HepG2 (cell line): ENCODE results near the gene PCBP2. TPM values are rescaled to one million over a fixed set of nuclear protein-coding genes. Genes with fewer than 3 reads are reported as not detected.
"Not testable (repeated sequence)": the region's sequence is repeated elsewhere in the genome, so short reads cannot be mapped to it uniquely, and the experiment has no call there.

Source experiments
- ATAC-seq: fragments of 200-7000 bp; cut with Tn5 transposase; 3 replicates; pipeline ENCODE4 v1.9.1; 2020; ENCODE audit warnings: mild to moderate bottlenecking, moderate library complexity
- BruUV-seq: library from RNA; stranded (reverse); fragments of 400-500 nt; replicated peaks from 2 replicates; lab custom pipeline; 2021; lab: Mats Ljungman, UMichigan
- CTCF ChIA-PET: fragments of 300-600 bp; formaldehyde crosslinking; extraction: SDS; loops from one replicate; lab custom pipeline; 2021; ENCODE audit warnings: low total read pairs, inconsistent platforms, low intra/inter-chr PET ratio; lab: Yijun Ruan, JAX
- POLR2A ChIA-PET: fragments of 350-600 bp; sonication (Branson Sonifier 250); formaldehyde crosslinking; loops from one replicate; lab custom pipeline; 2020; ENCODE audit warnings: antibody characterized with exemption, inconsistent platforms; lab: Yijun Ruan, JAX
- DNase-seq: peaks from one replicate; pipeline ENCODE4 v3.0.0-alpha.2; 2015; ENCODE audit warnings: low spot score
- FAIRE-seq: peaks from 3 replicates; lab custom pipeline; 2011; peaks lifted over from hg19 to GRCh38; lab: Jason Lieb, UNC
- H2AFZ ChIP-seq: one replicate; pipeline ENCODE4 v1.6.1; 2011; ENCODE audit warnings: low read length, inconsistent platforms
- H3K27ac ChIP-seq: fragments of 300-600 bp; 3 replicates; pipeline ENCODE4 v1.8.0; 2011; ENCODE audit warnings: mixed run types, mild to moderate bottlenecking, mixed read lengths, low read length, inconsistent platforms; ENCODE audit not compliant: insufficient read depth; ENCODE audit errors: extremely low read length
- H3K27me3 ChIP-seq, 2 experiments: fragments of 200-600 bp in 1 of 2; 2 replicates in 1 of 2; 3 replicates in 1 of 2; pipeline versions ENCODE4 v1.6.0 to v1.8.0; 2011; ENCODE audit warnings: low read length in 2 of 2, mild to moderate bottlenecking in 2 of 2, moderate library complexity in 2 of 2, inconsistent platforms in 1 of 2; ENCODE audit not compliant: insufficient read depth in 2 of 2, control insufficient read depth in 1 of 2
- H3K36me3 ChIP-seq, 2 experiments: fragments of 200-600 bp in 1 of 2; replicated peaks in 1 of 2; 2 replicates in 1 of 2; 3 replicates in 1 of 2; pipeline versions ENCODE4 v1.5.1 to v1.8.0; 2011; ENCODE audit warnings: low read length in 2 of 2, inconsistent platforms in 1 of 2; ENCODE audit not compliant: insufficient read depth in 2 of 2, control insufficient read depth in 1 of 2
- H3K4me1 ChIP-seq: 2 replicates; pipeline ENCODE4 v1.5.1; 2012; ENCODE audit warnings: low read length, inconsistent platforms; ENCODE audit not compliant: insufficient read depth
- H3K4me2 ChIP-seq: 2 replicates; pipeline ENCODE4 v1.6.0; 2011; ENCODE audit warnings: low read depth, low read length, inconsistent platforms
- H3K4me3 ChIP-seq, 3 experiments: fragments of 200-600 bp in 1 of 3; sonication (generic), shearing (Covaris generic) in 1 of 3; replicated peaks in 1 of 3; 2 replicates each; pipeline ENCODE4 v1.5.1; 2011 to 2016; ENCODE audit warnings: low read length in 3 of 3, inconsistent platforms in 2 of 3, low read depth in 2 of 3, mild to moderate bottlenecking in 2 of 3, control low read depth in 1 of 3, mixed read lengths in 1 of 3; ENCODE audit not compliant: insufficient read depth in 1 of 3
- H3K79me2 ChIP-seq: one replicate; pipeline ENCODE4 v1.6.1; 2011; ENCODE audit warnings: low read length, inconsistent platforms; ENCODE audit not compliant: insufficient read depth
- H3K9ac ChIP-seq: 2 replicates; pipeline ENCODE4 v1.6.0; 2011; ENCODE audit warnings: mild to moderate bottlenecking, low read depth, low read length, inconsistent platforms; ENCODE audit not compliant: insufficient read depth
- H3K9me3 ChIP-seq: 2 replicates; pipeline ENCODE4 v1.5.1; 2012; ENCODE audit warnings: mild to moderate bottlenecking, low read length
- H4K20me1 ChIP-seq: 2 replicates; pipeline ENCODE4 v1.6.0; 2011; ENCODE audit warnings: inconsistent platforms, mild to moderate bottlenecking, low read length, moderate library complexity; ENCODE audit not compliant: insufficient read depth
- DPF2 ChIP-seq: sonication (generic); formaldehyde crosslinking; IDR thresholded peaks from 2 replicates; pipeline ENCODE4 v1.4.0; 2020; ENCODE audit warnings: mild to moderate bottlenecking, low read depth, missing genetic modification reagents, borderline replicate concordance
- PRPF4 ChIP-seq: fragments of 200-400 bp; formaldehyde crosslinking; IDR thresholded peaks from 2 replicates; pipeline ENCODE4 v1.6.1; 2016; ENCODE audit warnings: low read length, low read depth; ENCODE audit not compliant: poor library complexity, severe bottlenecking
- RBM22 ChIP-seq: fragments of 200-400 bp; formaldehyde crosslinking; optimal IDR thresholded peaks from 2 replicates; pipeline ENCODE3; 2017; ENCODE audit warnings: mild to moderate bottlenecking, low read length, moderate library complexity
- WGBS: methylation state at CpG from one replicate; pipeline ENCODE4 v1.1.6; 2017; ENCODE audit warnings: low lambda C conversion rate; 5-methylcytosine and 5-hydroxymethylcytosine counted together
- in situ Hi-C: cut with HindIII; loops from 2 replicates; pipeline ENCODE4 v1.10.0; 2017; ENCODE audit warnings: low pct_unique_long_range_greater_than_20kb; ENCODE audit not compliant: extremely low pct_ligation_motif_present
- intact Hi-C: fragments of 100-400 bp; cut with micrococcal nuclease; formaldehyde crosslinking; loops from one replicate; pipeline ENCODE4 v1.10.0; 2022; ENCODE audit not compliant: unreplicated experiment
- polyA plus RNA-seq, 8 experiments: library from polyadenylated mRNA; depleted of rRNA in 3 of 8; stranded (reverse) in 7 of 8; unstranded in 1 of 8; fragments of >200 nt; fragmentation: Illumina TruSeq in 4 of 8; extraction: Trizol in 4 of 8; gene quantifications; 2 replicates each; pipeline versions ENCODE4 v1.2.1 to v1.2.3, GENCODE V29; 2011 to 2016; ENCODE audit warnings: low read depth in 4 of 8, missing spikeins in 1 of 8, mixed read lengths in 1 of 8; ENCODE audit not compliant: insufficient read depth in 1 of 8
- total RNA-seq, 5 experiments: library from RNA; depleted of rRNA; stranded (reverse); fragments of >200 nt; fragmentation: Illumina TruSeq; extraction: Trizol; gene quantifications; 2 replicates each; pipeline ENCODE4 v1.2.3, GENCODE V29; 2016; ENCODE audit warnings: low read depth in 1 of 5

PCBP2 gene
- total and polyA plus RNA-seq, 2 of the 13 experiments (the other 11 are each of a cell fraction or from before 2014, with no cell fraction given), result 154 to 345 TPM

GRCh38 chr12:53414756-53415417 is 37.0 kb upstream of the PCBP2 start:
- Histone ChIP-seq H2AFZ (no peak overlapping the region), H4K20me1 (no peaks in the 10 kb centered on the region), H3K4me1 (peaks cover 29% of the 10 kb centered on the region), H3K27me3 (no peaks in the 10 kb centered on the region), H3K36me3 (peaks cover 8 to 21% of the 10 kb centered on the region in 2 experiments; a peak in 4 of 5 replicates)
- POLR2A ChIA-PET, result no interaction called here
- no peak for DNase-seq
- no peak for ATAC-seq
- intact Hi-C loops, result no loop called here
- no peak for TF ChIP-seq PRPF4
- TF ChIP-seq RBM22, result peak; percentile 64
- TF ChIP-seq DPF2 (CRISPR knock-in tag), result no peak
- TF ChIP-seq, all 625 proteins: peak for 1
- H3K79me2 ChIP-seq, result no peaks in the 10 kb centered on the region
- H3K27ac ChIP-seq, result no peak overlapping the region
- no peak overlapping the region for H3K4me3 ChIP-seq
- CTCF ChIA-PET, result no interaction called here
- in situ Hi-C loops, result no loop called here
- no peak for FAIRE-seq
- BruUV-seq, result no TSS peak
- H3K9ac ChIP-seq, result no peak overlapping the region
- 81% methylated on average over 3 of the region's 3 CpGs for WGBS
- H3K9me3 ChIP-seq, result no peaks in the 10 kb centered on the region
- H3K4me2 ChIP-seq, result no peak overlapping the region

DNA sequence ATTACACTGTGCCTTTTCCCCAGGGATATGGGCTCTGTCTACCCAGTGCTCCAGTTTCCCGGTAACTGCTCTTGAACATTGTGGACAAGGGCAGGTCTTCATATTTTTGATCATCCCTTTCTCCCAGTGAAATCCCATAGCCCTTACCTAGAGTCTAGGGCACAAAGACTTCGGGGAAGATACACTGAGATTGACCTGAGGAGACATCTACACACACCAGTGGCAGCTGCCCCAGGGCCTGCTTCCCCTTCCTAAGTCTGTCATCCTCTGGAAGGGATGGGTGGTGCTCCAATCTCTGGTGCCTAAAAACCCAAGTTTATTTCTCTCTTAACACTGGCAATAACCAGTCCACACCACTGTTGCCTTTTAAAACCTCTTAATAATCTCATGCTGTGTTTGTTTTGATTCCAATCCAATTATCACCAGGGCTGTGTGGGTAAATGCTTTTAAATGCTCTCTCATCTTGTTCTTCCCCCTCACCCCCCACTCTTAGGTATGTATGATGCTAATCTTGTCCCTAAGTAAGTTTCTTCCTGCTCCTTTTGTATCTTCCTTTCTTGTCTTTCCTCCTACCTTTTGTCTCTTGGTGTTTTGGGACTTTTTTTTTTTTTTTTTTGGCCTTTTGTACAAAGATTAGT is 36.0 kb upstream of the PCBP2 start:
- H3K9me3 ChIP-seq, DNase-seq, H2AFZ ChIP-seq, H4K20me1 ChIP-seq, H3K79me2 ChIP-seq, in situ Hi-C loops, BruUV-seq, FAIRE-seq, H3K27me3 ChIP-seq, POLR2A ChIA-PET, H3K4me3 ChIP-seq, H3K27ac ChIP-seq, intact Hi-C loops, ATAC-seq, H3K4me2 ChIP-seq, CTCF ChIA-PET, H3K9ac ChIP-seq: not testable (repeated sequence)
- peaks cover 5 to 18% of the 10 kb centered on the region in 2 experiments; a peak in 4 of 5 replicates for H3K36me3 ChIP-seq
- peaks cover 39% of the 10 kb centered on the region for H3K4me1 ChIP-seq
- WGBS, result 95% methylated on average over 2 of the region's 2 CpGs

DNA sequence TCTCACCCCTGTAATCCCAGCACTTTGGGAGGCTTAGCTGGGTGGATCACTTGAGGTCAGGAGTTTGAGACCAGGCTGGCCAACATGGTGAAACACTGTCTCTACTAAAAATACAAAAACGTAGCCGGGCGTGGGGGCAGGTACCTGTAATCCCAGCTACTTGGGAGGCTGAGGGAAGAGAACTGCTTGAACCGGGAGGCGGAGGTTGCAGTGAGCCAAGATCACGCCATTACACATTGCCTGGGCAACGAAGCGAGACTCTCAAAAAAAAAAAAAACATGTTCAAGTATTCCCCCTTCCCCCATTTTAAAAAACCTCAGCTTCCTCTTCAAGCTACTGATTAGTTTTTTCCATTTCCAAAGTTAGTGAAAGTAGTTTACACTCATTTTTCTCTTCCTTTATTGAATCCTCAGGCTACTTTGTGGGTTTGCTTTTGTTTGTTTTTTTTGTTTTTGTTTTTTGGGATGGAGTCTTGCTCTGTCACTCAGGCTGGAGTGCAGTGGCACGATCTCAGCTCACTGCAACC is 34.5 kb upstream of the PCBP2 start:
- FAIRE-seq, DNase-seq, in situ Hi-C loops: not testable (repeated sequence)

More for the DNA sequence above, 34.5 kb upstream of the PCBP2 start:
- H3K4me3 ChIP-seq, BruUV-seq, H3K36me3 ChIP-seq, intact Hi-C loops, H3K27ac ChIP-seq, H3K9me3 ChIP-seq, H3K9ac ChIP-seq, H3K4me2 ChIP-seq, H3K79me2 ChIP-seq, H2AFZ ChIP-seq, CTCF ChIA-PET, H4K20me1 ChIP-seq, ATAC-seq, H3K27me3 ChIP-seq: not testable (repeated sequence)
- POLR2A ChIA-PET, result interaction anchor here (0.9 kb wide), 2 partner anchors 47 to 93 kb away, joined by 3 read pairs; no protein-coding TSS in a partner anchor
- peaks cover 39% of the 10 kb centered on the region for H3K4me1 ChIP-seq
- WGBS, result 88% methylated on average over 9 of the region's 9 CpGs
